ENCODE measurements around the gene SSC5D.
A peak's percentile ranks its signal among the peaks of the same experiment; 100 is the strongest.

SSC5D gene

DNA sequence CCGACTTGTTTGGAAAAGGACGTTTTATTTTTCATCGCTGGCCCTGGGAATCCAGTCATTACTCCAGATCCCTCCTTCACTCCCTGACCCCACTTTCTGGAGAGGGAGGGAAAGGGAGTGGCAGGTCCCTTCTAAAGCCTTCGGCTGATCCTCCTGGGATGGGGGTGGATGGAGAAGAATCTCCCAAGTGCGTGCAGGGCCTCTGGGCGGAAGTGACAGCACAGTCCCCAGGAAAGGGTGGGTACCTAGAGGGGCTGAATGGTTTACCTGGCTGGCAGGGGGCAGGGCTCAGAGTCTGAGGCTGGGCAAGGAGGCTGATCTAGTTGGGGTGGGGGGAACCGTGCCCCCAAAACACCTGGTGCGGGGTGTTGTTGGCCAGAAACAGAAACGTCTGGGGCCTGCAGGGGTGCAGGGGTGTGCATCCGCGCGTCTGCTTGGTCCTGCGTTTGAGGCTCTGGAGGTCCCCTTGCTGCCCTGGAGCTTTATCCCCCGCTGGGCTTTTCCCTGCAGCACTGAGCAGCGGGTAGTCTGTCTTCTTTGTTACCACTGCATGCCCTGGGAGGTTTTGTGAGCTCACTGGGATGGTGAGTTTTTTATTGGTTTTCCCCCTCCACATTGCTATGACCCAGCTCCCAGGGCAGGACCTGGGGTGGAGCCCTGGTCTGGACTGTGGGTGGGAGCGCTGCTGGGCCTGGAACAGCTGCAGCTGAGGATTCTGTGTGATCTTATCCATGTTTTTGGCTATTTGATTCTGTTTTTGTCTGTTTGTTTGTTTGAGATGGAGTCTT is 14.8 kb upstream of the SSC5D start:
- no peak for DNase-seq (ENCODE audit: low spot score)

DNA sequence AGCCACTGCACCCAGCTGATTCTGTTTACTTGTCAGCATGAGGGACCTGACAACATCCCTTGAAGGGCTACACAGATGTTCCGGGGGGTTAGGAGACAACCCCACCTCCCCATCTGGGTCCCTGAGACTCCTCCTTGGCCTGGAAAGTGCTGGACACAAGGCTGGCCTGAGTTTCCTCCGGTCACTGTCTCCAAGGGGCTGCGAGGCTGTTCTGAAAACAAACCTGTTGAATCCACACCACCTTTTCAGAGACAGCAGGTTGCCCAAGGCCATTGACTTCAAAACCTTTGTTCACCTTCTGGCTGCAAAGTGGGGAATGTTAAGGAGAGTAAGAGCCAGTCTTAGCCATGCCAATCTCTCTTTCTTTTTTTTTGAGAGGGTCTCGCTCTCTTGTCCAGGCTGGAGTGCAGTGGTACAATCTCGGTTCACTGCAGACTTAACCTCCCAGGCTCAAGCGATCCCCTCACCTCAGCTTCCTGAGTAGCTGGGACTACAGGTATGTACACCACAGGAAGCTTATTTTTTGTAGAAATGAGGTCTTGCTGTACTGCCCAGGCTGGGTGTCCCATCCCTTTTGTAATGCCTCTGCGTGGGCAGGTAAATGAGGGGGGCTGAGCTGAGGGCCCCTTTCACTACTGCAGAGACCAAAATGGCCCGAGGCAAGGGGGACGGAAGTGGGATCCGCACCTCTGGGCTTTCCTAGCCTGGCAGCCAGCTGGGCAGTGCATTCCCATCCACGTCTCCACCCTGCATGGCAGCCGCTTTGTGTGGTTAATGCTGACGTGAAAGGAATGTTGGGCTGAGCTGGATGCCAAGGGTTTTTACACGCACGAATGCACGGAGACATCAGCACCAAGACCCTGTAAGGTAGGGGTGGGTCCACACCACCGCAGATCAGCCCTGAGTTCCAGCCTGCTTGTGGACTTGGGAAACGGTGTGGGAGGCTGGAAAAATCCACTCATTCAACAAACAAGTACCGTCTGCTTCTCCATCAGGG is 13.7 kb upstream of the SSC5D start:
- DNase-seq (ENCODE audit: low spot score): no peak

DNA sequence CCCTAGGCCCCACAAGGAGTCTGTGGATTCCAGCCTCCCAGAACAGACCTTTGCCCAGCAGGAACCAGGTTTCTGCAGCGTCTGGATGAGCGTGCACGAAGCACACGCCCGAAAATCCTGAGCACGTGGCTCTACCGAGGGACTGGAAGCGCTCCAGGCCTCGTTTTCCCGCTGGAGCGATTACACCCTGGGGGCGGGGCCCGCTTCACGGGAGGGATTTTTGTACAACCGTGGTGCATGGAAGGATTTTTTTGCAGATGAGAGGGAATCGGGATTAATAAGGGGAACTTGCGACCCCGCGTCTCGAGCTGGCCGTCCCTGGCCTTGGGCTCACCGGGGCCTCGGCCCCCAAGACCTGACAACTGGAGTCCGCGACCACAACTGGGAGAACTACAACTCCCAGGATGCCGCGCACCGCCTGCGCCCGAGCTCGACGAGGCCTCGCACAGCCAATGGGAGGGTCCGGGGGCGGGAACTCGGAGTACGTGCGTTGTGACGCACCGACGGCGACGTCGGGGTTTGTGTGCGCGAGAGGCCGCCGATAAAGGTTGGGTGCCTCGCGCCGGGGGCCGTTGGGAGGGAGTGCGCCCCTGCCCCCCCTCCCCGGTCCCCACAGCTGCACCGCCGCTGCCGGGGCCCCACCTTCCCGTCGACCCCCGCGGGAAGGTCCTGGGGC is 12.0 kb upstream of the SSC5D start, which contains the start of gene ZNF628:
TSS of gene ZNF628 (plus strand) at position 518 of the 676 bp plus-strand sequence. CDS start 3,294 bp downstream, outside the sequence.
- peak; percentile 99 for DNase-seq (ENCODE audit: low spot score)

DNA sequence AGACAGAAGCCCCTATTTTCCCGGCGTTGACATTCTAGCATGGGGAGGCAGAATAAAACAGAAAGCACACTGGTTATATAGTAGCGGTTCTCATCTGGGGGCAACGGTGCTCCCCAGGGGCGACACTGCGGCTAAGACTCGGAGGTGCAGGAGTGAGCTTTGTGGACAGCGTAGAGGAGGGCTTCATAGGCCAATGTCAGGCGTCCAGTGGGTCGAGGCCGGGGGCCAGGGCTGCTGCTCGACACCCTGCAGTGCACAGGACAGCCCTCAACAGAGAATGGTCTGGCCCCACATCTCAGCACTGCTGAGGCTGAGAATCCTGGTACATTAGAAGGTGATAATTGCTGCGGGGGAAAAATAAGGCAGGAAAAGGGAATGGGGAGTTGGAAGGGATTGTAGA is 10.3 kb upstream of the SSC5D start:
- DNase-seq (ENCODE audit: low spot score): no peak

DNA sequence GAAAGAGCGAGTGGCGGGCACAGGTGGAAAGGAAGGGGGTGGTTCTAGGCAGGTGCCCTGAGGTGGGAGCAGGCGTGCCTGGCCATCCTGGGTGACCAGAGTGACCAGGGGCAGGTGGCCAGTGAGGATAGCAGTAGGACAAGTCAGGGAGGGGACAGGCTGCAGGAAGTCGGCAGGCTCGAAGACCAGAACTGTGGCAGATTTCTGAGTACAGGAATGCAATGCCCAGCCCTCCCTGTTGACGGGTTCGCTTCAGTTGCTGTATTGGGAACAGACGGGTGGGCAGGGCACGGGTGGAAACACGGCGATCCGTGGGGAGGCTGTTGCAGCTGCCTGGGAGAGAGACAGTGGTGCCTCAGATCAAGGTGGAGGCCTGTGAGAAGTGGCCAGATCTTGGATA is 9.9 kb upstream of the SSC5D start:
- DNase-seq (ENCODE audit: low spot score): no peak

DNA sequence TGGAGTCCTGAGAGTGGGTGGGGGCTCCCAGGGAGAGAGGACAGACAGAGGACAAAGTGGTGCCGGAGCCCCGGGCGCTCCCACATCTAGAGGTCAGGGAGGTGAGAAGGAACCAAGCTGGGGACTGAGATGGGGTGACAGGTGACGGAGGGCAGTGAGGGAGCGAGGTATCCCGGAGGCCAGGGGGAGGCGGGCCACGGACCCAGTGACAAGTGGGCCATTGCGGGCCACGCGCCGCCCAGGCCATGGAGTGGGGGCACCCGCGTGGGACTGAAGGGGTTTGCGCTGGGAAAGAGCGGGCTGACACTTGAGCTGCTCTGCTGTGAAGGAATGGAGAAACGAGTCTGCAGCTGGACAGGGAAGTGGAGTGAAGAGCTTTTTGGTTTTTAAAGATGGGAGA is 9.2 kb upstream of the SSC5D start:
- no peak for DNase-seq (ENCODE audit: low spot score)

DNA sequence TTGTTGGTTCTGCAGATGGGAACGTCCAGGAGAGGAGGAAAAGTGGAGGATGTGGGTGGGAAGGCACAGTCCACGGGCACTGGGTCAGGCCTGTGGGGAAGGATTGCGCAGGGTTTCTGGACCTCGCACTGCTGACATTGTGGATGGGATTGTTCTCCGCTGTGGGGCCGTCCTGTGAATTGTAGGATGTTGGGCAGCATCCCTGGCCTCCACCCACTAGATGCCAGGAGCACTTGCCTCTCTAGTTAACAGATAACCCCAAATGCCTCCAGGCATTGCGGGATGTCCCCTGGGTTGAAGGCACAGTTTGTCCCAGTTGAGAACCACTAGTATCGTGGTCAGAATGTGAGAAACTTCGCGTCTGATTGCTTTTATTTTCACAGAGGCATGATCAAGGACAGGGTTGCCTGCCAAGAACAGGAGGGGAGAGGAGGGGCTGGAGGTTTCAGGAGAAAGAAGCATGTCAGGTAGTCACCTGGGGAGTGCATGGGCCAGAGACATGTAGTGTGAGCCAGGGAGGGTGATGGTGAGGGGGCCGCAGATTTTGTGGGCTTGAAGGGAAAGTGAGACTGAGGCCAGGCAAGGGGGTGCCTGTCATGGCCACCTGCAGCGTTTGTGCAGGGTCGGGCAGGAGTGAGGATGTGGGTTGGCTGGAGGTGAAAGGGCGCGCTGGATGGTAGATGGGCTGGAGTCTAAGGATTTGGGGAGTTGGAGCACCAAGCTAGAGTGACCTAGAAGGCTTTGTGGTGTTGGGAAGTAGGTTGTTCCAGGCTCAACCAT is 8.6 kb upstream of the SSC5D start:
- no peak for DNase-seq (ENCODE audit: low spot score)

DNA sequence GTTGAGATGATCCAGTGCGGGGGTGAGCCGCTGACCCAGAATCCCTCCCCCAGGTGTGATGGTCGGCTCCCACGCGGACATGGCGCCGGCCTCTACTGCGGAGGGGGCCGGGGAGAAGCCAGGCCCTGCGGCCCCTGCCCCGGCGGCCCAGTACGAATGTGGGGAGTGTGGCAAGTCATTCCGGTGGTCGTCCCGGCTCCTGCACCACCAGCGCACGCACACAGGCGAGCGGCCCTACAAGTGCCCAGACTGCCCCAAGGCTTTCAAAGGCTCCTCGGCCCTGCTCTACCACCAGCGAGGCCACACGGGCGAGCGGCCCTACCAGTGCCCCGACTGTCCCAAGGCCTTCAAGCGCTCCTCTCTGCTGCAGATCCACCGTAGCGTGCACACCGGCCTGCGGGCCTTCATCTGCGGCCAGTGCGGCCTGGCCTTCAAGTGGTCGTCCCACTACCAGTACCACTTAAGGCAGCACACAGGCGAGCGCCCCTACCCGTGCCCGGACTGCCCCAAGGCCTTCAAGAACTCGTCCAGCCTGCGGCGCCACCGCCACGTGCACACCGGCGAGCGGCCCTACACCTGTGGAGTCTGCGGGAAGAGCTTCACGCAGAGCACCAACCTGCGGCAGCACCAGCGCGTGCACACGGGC is 7.0 kb upstream of the SSC5D start:
- no peak for DNase-seq (ENCODE audit: low spot score)

DNA sequence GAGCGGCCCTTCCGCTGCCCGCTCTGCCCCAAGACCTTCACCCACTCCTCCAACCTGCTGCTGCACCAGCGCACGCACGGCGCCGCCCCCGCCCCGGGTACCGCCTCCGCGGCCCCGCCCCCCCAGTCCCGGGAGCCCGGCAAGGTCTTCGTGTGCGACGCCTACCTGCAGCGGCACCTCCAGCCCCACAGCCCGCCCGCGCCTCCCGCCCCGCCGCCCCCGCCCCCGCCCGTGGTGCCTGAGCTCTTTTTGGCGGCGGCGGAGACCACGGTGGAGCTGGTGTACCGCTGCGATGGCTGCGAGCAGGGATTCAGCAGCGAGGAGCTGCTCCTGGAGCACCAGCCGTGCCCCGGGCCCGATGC is 6.5 kb upstream of the SSC5D start:
- no peak for DNase-seq (ENCODE audit: low spot score)

DNA sequence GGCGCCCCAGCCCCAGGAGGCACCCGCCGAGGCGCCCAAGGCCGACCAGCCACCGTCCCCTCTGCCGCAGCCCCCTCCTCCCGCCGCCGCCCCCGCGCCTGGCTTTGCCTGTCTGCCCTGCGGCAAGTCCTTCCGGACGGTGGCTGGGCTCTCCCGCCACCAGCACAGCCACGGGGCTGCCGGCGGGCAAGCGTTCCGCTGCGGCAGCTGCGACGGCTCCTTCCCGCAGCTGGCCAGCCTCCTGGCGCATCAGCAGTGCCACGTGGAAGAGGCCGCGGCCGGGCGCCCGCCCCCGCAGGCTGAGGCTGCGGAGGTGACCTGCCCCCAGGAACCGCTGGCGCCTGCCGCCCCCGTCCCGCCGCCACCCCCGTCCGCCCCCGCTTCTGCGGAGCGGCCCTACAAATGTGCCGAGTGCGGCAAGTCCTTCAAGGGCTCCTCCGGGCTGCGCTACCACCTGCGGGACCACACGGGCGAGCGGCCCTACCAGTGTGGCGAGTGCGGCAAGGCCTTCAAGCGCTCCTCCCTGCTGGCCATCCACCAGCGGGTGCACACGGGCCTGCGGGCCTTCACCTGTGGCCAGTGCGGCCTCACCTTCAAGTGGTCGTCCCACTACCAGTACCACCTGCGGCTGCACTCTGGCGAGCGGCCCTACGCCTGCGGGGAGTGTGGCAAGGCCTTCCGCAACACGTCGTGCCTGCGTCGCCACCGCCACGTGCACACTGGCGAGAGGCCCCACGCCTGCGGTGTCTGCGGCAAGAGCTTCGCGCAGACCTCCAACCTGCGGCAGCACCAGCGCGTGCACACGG is 5.9 kb upstream of the SSC5D start:
- DNase-seq (ENCODE audit: low spot score): no peak

DNA sequence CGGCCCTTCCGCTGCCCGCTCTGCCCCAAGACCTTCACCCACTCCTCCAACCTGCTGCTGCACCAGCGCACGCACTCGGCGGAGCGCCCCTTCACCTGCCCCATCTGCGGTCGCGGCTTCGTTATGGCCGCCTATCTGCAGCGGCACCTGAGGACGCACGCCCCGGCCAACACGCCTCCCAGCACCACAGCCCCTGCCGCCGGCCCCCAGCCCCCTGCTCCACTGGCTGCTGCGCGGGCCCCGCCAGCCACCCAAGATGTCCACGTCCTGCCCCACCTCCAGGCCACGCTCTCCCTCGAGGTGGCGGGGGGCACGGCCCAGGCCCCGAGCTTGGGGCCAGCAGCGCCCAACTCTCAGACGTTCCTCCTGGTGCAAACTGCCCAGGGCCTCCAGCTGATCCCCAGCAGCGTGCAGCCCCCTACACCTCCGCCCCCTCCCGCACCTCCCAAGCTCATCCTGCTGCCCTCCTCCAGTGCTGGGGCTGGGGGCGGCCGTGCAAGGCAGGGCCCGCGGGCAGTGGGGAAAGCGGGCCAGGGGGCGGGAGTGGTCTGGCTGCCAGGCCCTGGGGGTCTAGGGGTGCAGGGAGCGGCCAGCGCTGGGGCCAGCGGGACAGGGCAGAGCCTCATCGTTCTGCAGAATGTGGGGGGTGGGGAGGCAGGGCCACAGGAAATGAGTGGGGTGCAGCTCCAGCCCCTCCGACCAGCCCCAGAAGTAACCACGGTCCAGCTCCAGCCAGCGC is 5.1 kb upstream of the SSC5D start:
- no peak for DNase-seq (ENCODE audit: low spot score)

DNA sequence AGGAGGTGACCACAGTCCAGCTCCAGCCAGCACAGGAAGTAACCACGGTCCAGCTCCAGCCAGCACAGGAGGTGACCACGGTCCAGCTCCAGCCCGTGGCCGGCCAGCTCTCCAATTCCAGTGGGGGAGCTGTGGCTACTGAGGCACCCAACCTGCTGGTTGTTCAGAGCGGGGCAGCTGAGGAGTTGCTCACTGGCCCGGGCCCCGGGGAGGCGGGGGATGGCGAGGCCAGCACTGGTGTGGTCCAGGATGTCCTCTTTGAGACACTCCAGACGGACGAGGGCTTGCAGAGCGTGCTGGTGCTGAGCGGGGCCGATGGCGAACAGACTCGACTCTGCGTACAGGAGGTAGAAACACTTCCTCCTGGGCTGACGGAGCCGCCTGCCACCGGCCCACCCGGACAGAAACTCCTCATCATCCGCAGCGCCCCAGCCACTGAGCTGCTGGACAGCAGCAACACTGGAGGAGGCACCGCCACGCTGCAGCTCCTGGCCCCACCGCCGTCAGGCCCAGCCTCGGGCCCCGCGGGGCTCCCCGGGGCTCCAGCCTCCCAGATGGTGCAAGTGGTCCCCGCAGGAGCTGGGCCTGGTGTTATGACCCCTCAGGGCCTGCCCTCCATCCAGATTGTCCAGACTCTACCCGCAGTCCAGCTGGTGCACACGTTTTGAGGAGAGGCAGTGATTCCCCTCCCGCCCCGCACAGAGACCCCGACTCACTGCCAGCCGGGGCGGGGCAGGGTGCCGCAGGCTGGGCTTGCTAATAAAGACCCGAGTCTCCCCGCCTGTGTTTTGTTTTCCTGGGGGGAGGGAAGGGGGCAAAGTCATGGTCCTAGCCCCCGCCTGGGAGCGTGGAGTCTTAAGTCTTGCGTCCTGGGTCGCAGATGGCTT is 4.3 kb upstream of the SSC5D start:
- DNase-seq (ENCODE audit: low spot score): no peak

DNA sequence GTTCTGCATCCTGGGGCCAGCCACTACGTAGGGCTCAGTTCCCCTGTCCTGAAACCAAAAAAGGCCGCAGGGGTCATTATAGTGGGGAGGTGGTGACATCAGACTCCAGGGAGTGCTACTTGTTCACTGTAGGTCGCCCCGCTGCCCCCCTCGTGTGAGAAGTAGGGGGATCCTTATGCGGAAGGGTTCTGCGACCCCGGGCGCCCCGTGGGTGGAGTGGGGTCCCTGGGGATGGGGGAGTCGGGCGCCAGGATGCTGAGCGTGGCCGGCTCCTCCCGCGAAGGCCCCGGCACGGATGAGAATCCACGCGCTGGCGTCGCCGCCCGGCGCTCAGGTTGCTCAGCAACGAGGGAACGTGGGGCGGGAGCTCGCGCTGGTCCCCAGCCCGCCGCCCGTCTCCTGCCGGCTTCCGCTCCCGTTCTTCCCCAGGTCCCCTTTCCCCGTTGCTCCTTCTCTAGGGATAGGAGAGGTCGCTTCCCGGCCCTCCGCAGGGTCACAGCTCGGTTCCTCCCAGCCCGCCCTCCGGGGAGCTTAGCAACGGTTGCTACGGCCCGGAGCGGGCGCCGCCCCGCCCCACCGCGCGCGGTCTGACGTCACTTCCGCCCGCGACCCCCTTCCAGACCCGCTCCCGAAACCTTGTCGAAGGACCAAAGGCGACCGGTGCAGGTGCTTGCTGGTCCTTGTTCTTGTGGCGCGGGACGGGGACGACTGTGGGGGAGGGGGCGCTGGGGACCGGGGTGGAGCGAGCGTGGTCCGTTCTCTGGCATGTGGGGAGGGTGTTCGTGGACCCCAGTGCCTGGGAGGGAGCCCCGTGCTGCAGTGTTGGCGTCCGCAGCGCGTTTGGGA is 3.4 kb upstream of the SSC5D start, which contains the start of gene NAT14:
TSS of gene NAT14 (plus strand) at position 596 of the 846 bp plus-strand sequence. CDS start 521 bp downstream, outside the sequence.
- peak; percentile 38 for DNase-seq (ENCODE audit: low spot score)

DNA sequence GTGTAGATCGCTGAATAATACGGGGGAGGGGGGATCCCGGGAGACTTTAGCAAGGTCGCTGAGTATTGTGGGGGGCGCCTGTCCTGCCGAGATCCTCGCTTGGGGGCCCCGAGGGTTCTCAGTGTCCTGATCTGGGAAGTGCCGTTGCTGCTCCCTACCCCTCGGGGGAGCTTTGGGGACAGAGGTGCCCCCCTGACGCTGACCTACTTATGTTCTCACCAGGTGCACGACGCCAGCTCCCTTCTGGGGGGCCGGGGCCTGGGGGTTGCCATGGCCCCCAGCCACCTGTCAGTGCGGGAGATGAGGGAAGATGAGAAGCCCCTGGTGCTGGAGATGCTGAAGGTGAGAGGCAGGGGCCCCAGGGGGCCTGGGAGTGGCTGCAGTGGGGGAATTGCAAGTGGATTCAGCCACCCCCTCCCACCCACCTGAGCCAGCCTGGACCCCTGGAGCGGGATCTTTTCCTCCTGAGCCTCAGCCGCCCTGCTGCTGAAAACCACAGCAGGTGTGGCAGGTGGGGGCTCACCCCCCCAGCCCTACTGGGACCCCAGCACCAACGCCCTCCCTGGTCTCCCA is 2.7 kb upstream of the SSC5D start:
- DNase-seq (ENCODE audit: low spot score): no peak

DNA sequence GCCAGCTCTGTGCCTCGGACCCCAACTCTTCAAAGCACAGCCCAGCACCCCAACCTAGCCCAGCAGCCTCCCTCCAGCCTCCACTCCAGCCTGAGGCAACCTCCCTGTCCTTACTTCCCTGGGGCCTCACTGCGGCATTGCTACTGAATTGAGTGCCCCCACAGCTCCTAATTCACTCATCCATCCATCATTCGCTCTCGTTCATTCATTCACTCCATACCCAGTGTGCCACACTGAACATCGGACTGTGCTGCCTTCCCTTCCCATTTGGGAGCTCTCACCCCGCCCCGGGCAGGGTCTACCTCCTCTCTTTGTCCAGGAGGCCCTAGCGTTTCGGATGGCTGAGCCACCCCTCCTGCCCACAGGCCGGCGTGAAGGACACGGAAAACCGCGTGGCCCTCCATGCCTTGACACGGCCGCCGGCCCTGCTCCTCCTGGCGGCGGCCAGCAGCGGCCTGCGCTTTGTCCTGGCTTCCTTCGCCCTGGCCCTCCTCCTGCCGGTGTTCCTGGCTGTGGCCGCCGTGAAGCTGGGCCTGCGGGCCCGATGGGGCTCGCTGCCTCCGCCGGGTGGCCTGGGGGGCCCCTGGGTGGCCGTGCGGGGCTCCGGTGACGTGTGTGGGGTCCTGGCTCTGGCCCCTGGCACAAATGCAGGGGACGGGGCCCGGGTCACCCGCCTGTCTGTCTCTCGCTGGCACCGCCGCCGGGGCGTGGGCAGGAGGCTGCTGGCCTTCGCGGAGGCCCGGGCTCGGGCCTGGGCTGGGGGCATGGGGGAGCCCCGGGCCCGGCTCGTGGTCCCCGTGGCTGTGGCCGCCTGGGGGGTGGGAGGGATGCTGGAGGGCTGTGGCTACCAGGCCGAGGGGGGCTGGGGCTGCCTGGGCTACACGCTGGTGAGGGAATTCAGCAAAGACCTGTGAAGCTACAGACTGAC is 1.9 kb upstream of the SSC5D start:
- DNase-seq (ENCODE audit: low spot score): no peak

Measured in hematopoietic multipotent progenitor cell treated with erythropoietin and hydrocortisone succinate and interleukin-3 and kit ligand, for 15 days (in vitro differentiated cells).